Hepatocyte (in vitro differentiated cells): ENCODE measurements around the gene OIT3. TPM values are rescaled to one million over a fixed set of nuclear protein-coding genes. Genes with fewer than 3 reads are reported as not detected.

Experiments
- DNase-seq: peaks from one replicate; pipeline ENCODE4 v3.0.0-alpha.2; 2016; ENCODE audit warnings: low spot score
- H2AFZ ChIP-seq: fragments of 200-600 bp; sonication (generic); 2 replicates; pipeline ENCODE4 v1.6.0; 2016; ENCODE audit warnings: antibody characterized with exemption, mild to moderate bottlenecking
- H3K27ac ChIP-seq: fragments of 200-600 bp; sonication (generic); 2 replicates; pipeline ENCODE4 v1.5.1; 2016; ENCODE audit warnings: mild to moderate bottlenecking
- H3K27me3 ChIP-seq: fragments of 200-600 bp; sonication (generic); 2 replicates; pipeline ENCODE4 v1.6.1; 2016
- H3K36me3 ChIP-seq: fragments of 200-600 bp; sonication (generic); replicated peaks from 2 replicates; pipeline ENCODE4 v1.5.1; 2016; ENCODE audit warnings: low read depth; ENCODE audit not compliant: insufficient read depth
- H3K4me1 ChIP-seq: fragments of 200-600 bp; sonication (generic); 2 replicates; pipeline ENCODE4 v1.5.1; 2016; ENCODE audit warnings: mild to moderate bottlenecking, moderate library complexity; ENCODE audit not compliant: insufficient read depth
- H3K4me2 ChIP-seq: fragments of 200-600 bp; sonication (generic); 2 replicates; pipeline ENCODE4 v1.6.0; 2016
- H3K4me3 ChIP-seq: fragments of 200-600 bp; sonication (generic); 2 replicates; pipeline ENCODE4 v1.5.1; 2016; ENCODE audit warnings: mild to moderate bottlenecking
- H3K79me2 ChIP-seq: fragments of 200-600 bp; sonication (generic); 2 replicates; pipeline ENCODE4 v1.6.0; 2017; ENCODE audit warnings: mild to moderate bottlenecking
- H3K9me2 ChIP-seq: fragments of 200-600 bp; sonication (generic); replicated peaks from 2 replicates; pipeline ENCODE4 v1.6.0; 2017; ENCODE audit warnings: mild to moderate bottlenecking; ENCODE audit not compliant: insufficient read depth
- H3K9me3 ChIP-seq: fragments of 200-600 bp; sonication (generic); 2 replicates; pipeline ENCODE4 v1.5.1; 2016; ENCODE audit warnings: low read depth, mild to moderate bottlenecking
- H4K20me1 ChIP-seq: fragments of 200-600 bp; sonication (generic); 2 replicates; pipeline ENCODE4 v1.6.0; 2016; ENCODE audit warnings: mild to moderate bottlenecking; ENCODE audit not compliant: insufficient read depth, poor library complexity, severe bottlenecking
- EZH2 ChIP-seq: fragments of 200-600 bp; sonication (generic); IDR thresholded peaks from 2 replicates; pipeline ENCODE4 v1.6.1; 2016; ENCODE audit warnings: antibody characterized with exemption, mild to moderate bottlenecking, borderline replicate concordance
- EZH2phosphoT487 ChIP-seq: fragments of 200-600 bp; sonication (generic); IDR thresholded peaks from one replicate; pipeline ENCODE4 v1.6.1; 2018; ENCODE audit warnings: antibody characterized with exemption, mild to moderate bottlenecking, low read depth, moderate library complexity; ENCODE audit not compliant: unreplicated experiment, severe bottlenecking
- WGBS: methylation state at CpG from one replicate; pipeline ENCODE4 v1.1.6; 2016; ENCODE audit warnings: low lambda C conversion rate; ENCODE audit errors: missing lambda C conversion rate; 5-methylcytosine and 5-hydroxymethylcytosine counted together
- polyA plus RNA-seq: library from polyadenylated mRNA; unstranded; fragments of >200 nt; fragmentation: Nextera tagmentation; extraction: Ambion mirVana; gene quantifications from 2 replicates; pipeline ENCODE4 v1.2.1, GENCODE V29; 2016
- total RNA-seq: library from RNA; depleted of rRNA; stranded (reverse); fragments of >200 nt; gene quantifications from 2 replicates; pipeline ENCODE4 v1.2.3, GENCODE V29; 2014
- TF ChIP-seq, protein P1 (sequence below): fragments of 200-600 bp; sonication (generic); IDR thresholded peaks from 2 replicates; pipeline ENCODE4 v1.5.1; 2016; ENCODE audit warnings: antibody characterized with exemption, mild to moderate bottlenecking; ENCODE audit not compliant: poor library complexity

OIT3 gene
- total and polyA plus RNA-seq, 2 experiments from 2014 or later, result 0.88 TPM; not detected in 1

- Histone ChIP-seq H2AFZ (no peak overlapping the region), H3K36me3 (no peaks in the 10 kb centered on the region), H3K4me1 (no peaks in the 10 kb centered on the region), H3K4me3 (no peak overlapping the region), H3K79me2 (no peaks in the 10 kb centered on the region), H3K27ac (no peak overlapping the region), H3K9me2 (no peaks in the 10 kb centered on the region), H4K20me1 (no peaks in the 10 kb centered on the region), H3K4me2 (no peak overlapping the region), H3K27me3 (no peaks in the 10 kb centered on the region), H3K9me3 (no peaks in the 10 kb centered on the region)
- no peak for TF ChIP-seq EZH2phosphoT487
- TF ChIP-seq EZH2, result no peak
- TF ChIP-seq, protein P1, sequence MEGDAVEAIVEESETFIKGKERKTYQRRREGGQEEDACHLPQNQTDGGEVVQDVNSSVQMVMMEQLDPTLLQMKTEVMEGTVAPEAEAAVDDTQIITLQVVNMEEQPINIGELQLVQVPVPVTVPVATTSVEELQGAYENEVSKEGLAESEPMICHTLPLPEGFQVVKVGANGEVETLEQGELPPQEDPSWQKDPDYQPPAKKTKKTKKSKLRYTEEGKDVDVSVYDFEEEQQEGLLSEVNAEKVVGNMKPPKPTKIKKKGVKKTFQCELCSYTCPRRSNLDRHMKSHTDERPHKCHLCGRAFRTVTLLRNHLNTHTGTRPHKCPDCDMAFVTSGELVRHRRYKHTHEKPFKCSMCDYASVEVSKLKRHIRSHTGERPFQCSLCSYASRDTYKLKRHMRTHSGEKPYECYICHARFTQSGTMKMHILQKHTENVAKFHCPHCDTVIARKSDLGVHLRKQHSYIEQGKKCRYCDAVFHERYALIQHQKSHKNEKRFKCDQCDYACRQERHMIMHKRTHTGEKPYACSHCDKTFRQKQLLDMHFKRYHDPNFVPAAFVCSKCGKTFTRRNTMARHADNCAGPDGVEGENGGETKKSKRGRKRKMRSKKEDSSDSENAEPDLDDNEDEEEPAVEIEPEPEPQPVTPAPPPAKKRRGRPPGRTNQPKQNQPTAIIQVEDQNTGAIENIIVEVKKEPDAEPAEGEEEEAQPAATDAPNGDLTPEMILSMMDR, result no peak
- 98% methylated on average over 2 of the region's 2 CpGs for WGBS
- no peak for DNase-seq
Observed at GRCh38 chr10:72890086-72890485, 3.5 kb upstream of the OIT3 start.

- H3K9me3 ChIP-seq, result no peaks in the 10 kb centered on the region
- WGBS, result 81% methylated on average over 11 of the region's 11 CpGs
- H3K4me1 ChIP-seq, result no peaks in the 10 kb centered on the region
- H3K4me3 ChIP-seq, result no peak overlapping the region
- no peaks in the 10 kb centered on the region for H3K36me3 ChIP-seq
- TF ChIP-seq, protein P1, result no peak
- no peak for TF ChIP-seq EZH2phosphoT487
- TF ChIP-seq EZH2, result no peak
- H3K27me3 ChIP-seq, result no peaks in the 10 kb centered on the region
- H3K4me2 ChIP-seq, result no peak overlapping the region
- no peaks in the 10 kb centered on the region for H3K79me2 ChIP-seq
- H3K9me2 ChIP-seq, result no peaks in the 10 kb centered on the region
- no peak for DNase-seq
- H2AFZ ChIP-seq, result no peak overlapping the region
- H4K20me1 ChIP-seq, result no peaks in the 10 kb centered on the region
- no peak overlapping the region for H3K27ac ChIP-seq
Observed at GRCh38 chr10:72895236-72895850, 1.8 kb downstream of the OIT3 start.

DNA sequence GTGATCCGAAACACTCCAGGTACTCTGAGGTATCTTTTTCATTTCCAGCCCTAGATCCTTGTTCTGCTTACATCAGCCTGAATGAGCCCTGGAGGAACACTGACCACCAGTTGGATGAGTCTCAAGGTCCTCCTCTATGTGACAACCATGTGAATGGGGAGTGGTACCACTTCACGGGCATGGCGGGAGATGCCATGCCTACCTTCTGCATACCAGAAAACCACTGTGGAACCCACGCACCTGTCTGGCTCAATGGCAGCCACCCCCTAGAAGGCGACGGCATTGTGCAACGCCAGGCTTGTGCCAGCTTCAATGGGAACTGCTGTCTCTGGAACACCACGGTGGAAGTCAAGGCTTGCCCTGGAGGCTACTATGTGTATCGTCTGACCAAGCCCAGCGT lies 5.1 kb downstream of the OIT3 start:
- no peak overlapping the region for H2AFZ ChIP-seq
- H3K4me3 ChIP-seq, result no peak overlapping the region
- H3K79me2 ChIP-seq, result no peaks in the 10 kb centered on the region
- no peak overlapping the region for H3K4me2 ChIP-seq
- no peaks in the 10 kb centered on the region for H3K36me3 ChIP-seq
- no peaks in the 10 kb centered on the region for H3K27me3 ChIP-seq
- TF ChIP-seq, protein P1, result no peak
- no peak for TF ChIP-seq EZH2phosphoT487
- no peak for TF ChIP-seq EZH2
- no peaks in the 10 kb centered on the region for H3K9me2 ChIP-seq
- DNase-seq, result no peak
- no peaks in the 10 kb centered on the region for H3K4me1 ChIP-seq
- WGBS, result 94% methylated on average over 10 of the region's 10 CpGs
- no peaks in the 10 kb centered on the region for H3K9me3 ChIP-seq
- no peaks in the 10 kb centered on the region for H4K20me1 ChIP-seq
- no peak overlapping the region for H3K27ac ChIP-seq
